ENCODE measurements around the gene MDM2. TPM values are rescaled to one million over a fixed set of nuclear protein-coding genes. Genes with fewer than 3 reads are reported as not detected.
"Not testable (repeated sequence)": the region's sequence is repeated elsewhere in the genome, so short reads cannot be mapped to it uniquely, and the experiment has no call there.

MDM2 gene
- total RNA-seq, 1 donor = 21.8 TPM

DNA sequence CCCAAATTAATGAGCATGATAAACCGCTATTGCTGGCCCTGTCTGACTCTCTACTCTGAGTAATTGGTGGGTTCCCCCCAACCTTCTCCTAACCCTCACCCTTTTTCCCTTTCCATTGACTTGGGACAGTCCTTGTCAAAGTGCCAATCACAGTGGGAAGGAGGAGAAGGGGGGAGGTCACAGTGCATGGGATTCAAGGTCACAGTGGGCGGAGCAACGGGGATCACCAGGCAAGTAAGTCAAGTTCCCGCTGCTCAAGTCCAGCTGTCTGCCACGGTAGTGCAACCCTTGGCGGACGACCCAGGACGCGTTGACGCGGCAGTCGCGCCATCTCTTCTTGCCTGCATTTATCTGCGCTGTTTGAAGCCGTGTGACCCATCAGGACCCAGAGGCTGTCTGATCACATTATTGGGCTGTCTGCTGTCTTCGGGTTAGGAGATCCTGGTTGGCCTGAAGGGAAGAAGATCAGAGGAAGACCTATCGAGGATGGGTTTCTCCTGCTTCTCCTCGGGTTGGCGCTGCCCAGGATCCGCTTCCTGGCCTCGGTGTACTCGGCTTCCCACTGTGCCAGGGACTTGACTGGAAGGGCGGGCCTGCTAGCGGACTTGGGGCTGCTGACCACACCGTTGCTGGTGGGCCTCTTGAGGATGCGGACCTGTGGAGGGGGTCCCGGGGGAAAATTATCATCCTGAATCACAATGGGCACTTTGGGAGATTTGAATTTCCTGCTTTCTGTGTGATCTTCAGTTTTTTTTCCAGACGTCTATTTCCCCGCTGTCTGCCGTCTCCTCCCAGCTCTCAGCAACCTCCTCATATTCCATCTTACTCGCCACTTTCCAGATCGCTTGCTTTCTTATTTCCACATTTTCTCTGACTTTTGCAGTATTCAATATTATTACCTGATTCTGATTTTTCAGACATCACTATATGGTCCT is 3.1 kb upstream of the MDM2 start:
- DNase-seq (ENCODE audit: low read depth in 2 of 3, low spot score in 2 of 3) = no peak

DNA sequence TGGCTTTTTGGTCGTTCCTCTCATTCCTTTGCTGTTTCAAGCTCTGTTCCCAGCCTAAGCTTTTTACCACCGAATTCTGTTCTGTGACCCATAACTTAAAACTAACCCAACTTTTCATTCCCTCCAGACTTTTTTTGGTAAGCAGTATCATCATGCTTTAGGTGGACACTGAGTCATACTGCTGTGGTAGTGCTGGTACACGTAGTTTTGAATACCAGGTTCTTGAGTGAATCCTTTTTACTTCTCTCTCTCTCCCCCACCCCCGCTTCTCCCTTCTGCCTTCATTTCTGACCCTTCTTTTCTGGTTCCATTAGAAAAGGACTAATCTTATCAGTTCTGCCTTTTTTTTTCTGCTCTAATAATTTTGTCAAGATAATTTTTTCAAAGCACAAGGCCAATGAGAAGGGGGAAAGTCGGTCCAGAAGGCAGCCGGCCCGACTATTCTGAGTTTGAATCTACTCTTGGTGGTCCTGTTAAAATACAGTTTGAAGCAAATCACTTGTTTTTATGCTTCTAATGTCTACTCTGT is 2.3 kb upstream of the MDM2 start:
- no peak for DNase-seq (ENCODE audit: low read depth in 2 of 3, low spot score in 2 of 3)

DNA sequence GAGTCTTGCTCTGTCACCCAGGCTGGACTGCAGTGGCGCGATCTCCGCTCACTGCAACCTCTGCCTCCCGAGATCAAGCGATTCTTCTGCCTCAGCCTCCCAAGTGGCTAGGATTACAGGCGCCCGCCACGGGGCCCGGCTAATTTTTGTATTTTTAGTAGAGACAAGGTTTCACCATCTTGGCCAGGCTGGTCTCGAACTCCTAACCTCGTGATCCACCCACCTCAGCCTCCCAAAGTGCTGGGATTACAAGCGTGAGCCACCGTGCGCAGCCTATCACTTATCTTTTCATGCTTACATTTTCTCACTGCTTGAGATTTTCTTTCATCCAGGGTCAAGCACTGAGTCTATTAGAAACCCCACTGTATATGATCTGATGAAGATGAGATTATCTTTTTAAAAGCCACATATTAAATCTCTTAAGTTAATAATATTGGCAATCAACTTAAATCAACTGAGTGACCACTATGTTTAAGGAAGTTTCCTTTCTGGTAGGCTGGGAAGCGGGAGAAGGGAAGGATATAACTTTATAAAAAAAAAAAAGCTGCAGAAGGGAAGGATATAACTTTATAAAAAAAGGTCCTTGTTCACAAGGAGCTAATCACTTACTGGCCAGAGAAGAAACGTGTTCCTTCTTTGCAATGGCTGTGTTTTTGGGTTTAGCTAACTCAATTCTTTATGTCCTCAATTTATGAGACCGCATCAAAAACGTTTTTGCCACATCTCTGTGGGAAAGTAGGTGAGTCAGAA is 1.3 kb upstream of the MDM2 start:
- DNase-seq (ENCODE audit: low read depth in 2 of 3, low spot score in 2 of 3) = no peak

DNA sequence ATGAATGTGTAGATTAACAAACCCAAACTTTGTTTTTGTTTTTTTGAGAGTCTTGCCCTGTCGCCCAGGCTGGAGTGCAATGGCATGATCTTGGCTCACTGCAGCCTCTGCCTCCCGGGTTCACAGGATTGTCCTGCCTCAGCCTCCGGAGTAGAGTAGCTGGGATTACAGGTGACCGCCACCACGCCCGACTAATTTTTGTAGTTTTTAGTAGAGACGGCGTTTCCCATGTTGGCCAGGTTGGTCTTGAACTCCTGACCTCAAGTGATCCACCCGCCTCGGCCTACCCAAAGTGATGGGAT is 752 bp upstream of the MDM2 start:
- not testable (repeated sequence) for DNase-seq (ENCODE audit: low read depth in 2 of 3, low spot score in 2 of 3)

DNA sequence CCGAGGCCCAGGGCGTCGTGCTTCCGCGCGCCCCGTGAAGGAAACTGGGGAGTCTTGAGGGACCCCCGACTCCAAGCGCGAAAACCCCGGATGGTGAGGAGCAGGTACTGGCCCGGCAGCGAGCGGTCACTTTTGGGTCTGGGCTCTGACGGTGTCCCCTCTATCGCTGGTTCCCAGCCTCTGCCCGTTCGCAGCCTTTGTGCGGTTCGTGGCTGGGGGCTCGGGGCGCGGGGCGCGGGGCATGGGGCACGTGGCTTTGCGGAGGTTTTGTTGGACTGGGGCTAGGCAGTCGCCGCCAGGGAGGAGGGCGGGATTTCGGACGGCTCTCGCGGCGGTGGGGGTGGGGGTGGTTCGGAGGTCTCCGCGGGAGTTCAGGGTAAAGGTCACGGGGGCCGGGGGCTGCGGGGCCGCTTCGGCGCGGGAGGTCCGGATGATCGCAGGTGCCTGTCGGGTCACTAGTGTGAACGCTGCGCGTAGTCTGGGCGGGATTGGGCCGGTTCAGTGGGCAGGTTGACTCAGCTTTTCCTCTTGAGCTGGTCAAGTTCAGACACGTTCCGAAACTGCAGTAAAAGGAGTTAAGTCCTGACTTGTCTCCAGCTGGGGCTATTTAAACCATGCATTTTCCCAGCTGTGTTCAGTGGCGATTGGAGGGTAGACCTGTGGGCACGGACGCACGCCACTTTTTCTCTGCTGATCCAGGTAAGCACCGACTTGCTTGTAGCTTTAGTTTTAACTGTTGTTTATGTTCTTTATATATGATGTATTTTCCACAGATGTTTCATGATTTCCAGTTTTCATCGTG is 612 bp downstream of the MDM2 start:
- peak in 2 of 3 donors; percentile 50 to 53 for DNase-seq (ENCODE audit: low read depth in 2 of 3, low spot score in 2 of 3)

DNA sequence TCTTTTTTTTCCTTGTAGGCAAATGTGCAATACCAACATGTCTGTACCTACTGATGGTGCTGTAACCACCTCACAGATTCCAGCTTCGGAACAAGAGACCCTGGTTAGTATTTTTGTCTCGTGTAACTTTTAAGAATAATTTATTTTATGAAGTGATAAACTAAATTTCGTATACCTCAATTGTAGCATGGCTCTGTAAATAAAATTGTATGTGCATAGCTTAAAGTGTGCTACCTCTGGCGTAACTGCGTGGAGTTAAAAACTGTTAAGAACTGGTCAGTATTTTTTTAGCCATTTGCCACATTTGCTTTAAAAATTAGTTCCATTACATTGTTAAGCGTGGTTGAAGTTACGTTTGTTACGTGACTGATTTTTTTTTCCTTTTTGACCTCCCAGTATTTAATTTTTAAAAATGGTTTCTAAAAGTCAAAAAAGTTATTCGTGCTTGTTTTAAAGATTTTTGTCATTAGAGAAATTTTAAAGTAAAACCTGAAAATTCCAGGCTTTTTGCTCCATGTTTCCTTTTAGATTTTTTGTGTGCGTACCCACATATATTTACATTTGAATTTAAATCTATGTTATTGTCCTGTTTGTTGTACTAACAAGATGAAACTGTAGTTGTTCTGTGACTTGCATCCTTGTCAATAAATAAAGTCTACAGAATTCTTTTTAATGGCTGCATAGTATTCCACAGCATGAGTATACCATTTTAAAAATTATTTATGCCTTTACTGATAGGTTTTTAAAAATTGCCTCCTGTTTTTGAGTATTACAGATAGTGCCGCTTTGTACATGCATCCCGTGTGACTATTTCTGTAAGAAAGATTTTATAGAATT is 1.4 kb downstream of the MDM2 start:
- no peak for DNase-seq (ENCODE audit: low read depth in 2 of 3, low spot score in 2 of 3)

DNA sequence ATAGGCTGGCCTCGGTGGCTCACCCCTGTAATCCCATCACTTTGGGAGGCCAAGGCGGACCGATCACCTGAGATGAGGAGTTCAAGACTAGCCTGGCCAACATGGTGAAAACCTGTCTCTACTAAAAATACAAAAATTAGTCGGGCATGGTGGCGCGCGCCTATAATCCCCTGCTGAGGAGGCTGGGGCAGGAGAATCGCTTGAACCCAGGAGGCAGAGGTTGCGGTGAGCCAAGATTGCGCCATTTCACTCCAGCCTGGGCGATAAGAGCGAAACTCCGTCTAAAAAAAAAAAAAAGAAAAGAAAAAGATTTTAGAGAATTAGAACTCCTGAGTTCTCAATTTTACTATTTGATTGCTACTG is 2.0 kb downstream of the MDM2 start:
- not testable (repeated sequence) for DNase-seq (ENCODE audit: low read depth in 2 of 3, low spot score in 2 of 3)

DNA sequence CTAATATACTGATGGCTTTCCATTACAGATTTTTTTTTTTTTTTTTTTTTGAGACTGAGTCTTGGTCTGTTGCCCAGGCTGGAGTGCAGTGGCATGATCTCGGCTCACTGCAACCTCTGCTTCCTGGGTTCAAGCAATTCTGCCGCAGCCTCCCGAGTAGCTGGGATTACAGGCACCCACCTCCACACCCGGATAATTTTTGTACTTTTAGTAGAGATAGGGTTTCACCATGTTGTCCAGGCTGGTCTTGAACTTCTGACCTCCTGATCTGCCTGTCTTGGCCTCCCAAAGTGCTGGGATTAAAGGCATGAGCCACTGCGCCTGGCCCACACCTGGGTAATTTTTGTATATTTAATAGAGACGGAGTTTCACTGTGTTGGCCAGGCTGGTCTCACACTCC is 3.6 kb downstream of the MDM2 start:
- not testable (repeated sequence) for DNase-seq (ENCODE audit: low read depth in 2 of 3, low spot score in 2 of 3)

DNA sequence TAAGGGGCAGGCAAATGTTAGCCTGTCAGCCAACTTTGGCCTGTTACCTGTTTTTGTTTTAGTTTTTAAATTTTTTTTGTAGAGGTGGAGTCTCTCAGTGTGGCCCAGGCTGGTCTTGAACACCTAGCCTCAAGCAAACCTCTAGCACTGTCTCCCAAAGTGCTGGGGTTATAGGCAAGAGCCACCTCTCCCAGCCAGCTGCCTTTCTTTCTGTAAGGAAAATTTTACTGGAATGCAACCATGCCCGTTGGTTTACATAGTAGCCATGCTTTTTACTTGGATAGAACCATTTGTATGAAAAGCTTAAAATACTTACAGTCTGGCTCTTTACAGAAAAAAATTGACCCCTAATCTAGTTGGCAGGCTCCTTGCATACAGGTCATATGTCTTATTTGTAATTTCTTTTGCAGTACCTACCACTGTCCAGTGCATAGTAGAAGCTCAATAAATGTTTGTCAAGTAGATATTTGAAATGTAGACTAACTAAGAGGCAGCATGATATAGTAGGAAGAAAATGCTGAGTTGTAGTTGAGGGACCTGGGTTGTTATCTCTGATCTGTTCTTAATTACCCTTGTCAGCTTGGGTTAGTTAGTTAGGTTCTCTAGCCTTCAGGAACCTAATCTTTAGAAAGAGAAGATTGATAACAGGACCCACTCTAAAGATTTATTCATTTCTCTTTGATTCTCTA is 4.7 kb downstream of the MDM2 start:
- DNase-seq (ENCODE audit: low read depth in 2 of 3, low spot score in 2 of 3) = no peak

DNA sequence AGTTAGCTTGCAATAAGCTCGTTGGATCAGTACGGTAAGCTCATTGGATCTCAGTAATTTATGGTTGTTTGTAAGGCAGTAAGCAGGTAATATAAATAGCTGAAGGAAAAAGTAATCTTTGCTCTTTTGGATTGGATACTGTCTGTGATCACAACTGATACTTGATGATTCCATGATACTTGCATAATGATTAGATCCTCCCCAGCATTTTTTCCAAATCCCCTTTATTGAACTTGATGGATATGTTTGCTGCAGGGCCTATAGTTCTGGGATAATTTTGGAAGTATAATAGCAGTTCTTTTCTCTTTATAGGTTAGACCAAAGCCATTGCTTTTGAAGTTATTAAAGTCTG is 5.2 kb downstream of the MDM2 start:
- DNase-seq (ENCODE audit: low read depth in 2 of 3, low spot score in 2 of 3) = no peak

DNA sequence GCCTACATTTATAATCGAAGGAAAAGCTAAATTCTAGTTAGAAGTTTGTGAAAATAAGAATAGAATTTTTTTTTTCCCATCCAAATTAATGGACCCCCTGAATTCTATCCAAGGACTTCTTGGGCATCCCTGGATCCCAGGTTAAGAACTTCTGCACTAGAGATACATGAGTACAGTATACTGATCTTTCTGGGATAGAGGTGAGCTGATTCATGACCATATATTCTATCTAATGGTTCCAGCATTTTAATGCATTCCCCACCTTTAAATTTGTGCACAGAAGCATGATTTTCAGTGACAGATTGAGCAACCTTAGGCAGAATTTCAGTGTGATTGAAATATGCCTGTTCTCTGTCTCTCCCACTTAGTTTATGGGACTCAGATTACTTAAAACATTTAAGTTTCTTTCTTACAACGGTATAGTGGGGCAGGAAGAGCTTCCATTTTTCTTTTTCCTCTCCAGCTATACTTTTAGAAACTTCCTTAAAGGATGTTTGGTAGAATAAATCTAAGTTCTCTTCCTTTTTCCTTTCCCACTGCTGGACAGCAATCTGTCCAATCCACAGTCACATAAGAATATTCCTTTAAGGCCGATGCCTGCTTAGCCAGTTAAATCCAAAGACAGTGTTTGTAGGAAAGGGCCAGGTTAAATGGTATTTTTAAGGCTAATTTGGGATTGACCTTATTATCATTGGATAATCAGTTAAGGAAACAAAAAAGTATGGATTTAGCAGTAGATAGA is 6.7 kb downstream of the MDM2 start:
- DNase-seq (ENCODE audit: low read depth in 2 of 3, low spot score in 2 of 3) = no peak

DNA sequence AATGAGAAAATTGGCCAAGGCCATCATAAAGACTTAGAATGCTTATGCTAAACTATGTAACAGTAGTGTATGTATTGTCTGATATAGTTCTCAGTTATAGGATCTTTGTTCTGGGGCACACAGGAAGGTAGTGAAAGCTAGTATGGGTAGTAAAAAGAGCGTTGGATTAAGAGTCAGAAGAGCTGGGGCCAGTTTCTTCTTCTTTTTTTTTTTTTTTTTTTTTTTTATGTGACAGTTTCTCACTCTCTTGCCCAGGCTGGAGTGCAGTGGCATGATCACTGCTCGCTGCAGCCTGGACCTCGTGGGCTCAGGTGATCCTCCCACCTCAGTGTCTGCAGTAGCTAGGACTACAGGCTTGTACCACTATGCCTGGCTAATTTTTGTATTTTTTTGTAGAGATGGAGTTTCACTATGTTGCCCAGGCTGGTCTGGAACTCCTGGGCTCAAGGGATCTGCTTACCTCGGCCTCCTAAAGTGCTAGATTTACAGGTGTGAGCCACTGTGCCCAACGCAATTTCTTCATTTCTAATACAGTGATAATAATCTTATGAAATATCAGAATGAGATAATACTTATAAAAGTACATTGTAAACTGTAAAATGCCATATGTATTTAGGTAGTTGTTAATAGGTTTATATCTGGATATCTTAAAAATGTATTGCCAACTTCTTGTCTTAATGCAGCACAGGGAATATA is 7.4 kb downstream of the MDM2 start:
- DNase-seq (ENCODE audit: low read depth in 2 of 3, low spot score in 2 of 3) = no peak

DNA sequence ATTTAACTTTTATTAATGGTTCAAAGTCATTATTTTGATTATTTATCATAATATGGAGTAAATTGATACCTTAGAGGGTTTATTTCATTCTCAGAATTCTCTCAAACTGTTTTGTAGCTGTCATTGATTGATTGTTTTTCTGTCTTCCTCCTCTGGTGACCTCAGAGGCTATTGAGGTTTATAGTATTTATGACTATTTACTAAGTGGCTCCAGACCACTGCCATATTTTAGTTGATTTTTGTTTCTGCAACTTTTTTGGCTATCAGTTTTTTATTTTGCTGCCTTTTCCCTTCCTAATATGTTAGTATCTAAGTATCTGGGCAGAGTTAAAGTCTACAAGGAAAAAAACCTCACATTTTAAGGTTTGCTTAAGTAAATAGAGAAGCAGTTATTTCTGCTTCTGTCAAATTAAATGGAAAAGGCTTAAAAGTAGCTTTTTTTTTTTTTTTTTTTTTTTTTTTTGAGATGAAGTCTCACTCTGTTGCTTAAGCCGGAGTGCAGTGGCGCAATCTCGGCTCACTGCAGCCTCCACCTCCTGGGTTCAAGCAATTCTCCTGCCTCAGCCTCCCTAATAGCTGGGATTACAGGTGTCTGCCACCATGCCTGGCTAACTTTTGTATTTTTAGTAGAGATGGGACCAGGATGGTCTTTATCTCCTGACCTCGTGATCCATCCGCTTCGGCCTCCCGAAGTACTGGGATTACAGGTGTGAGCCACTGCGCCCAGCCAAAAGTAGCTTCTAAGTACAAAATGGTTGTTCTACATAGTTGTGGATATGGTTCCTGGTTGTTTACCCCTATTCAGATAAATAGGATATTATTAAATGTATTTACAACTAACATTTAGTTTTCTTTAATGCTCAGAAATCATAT is 8.2 kb downstream of the MDM2 start:
- no peak for DNase-seq (ENCODE audit: low read depth in 2 of 3, low spot score in 2 of 3)

DNA sequence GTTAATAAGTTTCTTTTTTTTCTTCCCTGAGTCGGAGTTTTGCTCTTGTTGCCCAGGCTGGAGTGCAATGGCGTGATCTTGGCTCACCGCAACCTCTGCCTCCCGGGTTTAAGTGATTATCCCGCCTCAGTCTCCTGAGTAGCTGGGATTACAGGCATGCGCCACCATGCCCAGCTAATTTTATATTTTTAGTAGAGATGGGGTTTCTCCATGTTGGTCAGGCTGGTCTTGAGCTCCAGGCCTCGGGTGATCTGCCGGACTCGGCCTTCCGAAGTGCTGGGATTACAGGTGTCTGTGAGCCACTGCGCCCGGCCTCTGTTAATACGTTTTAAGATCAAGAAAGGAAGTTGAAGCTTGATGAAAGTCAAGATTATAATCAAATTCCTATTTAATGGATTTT is 11.5 kb downstream of the MDM2 start:
- not testable (repeated sequence) for DNase-seq (ENCODE audit: low read depth in 2 of 3, low spot score in 2 of 3)

DNA sequence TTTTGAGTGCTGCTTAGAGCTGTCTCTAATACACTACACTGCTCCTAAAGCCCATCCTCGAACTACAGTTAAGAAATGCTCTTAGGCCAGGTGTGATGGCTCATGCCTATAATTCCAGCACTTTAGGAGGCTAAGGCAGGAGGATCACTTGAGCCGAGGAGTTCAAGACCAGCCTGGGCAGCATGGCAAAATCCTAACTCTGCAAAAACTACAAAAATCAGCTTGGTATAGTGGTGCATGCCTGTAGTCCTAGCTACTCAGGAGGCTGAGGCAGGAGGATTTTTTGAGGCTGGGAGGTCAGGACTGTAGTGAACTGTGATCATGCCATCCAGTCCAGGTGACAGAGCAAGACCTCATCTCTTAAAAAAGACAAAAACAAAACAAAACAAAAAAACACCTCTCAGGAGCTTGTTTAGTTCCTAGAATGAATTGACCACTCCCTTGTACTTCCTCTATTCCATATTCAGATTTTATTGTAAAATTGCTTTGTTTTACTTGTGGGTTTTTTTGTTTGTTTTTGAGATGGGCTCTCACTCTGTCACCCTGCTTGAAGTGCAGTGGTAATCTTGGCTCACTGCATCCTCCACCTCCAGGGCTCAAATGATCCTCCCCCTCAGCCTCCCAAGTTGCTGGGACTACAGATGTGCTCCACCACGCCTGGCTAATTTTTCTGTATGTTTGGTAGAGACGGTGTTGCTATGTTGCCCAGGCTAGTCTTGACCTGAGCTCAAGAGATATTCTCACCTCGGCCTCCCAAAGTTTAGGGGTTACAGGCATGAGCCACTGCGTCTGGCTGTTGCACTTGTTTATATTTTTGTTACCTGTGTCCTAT is 13.6 kb downstream of the MDM2 start:
- DNase-seq (ENCODE audit: low read depth in 2 of 3, low spot score in 2 of 3) = no peak

DNA sequence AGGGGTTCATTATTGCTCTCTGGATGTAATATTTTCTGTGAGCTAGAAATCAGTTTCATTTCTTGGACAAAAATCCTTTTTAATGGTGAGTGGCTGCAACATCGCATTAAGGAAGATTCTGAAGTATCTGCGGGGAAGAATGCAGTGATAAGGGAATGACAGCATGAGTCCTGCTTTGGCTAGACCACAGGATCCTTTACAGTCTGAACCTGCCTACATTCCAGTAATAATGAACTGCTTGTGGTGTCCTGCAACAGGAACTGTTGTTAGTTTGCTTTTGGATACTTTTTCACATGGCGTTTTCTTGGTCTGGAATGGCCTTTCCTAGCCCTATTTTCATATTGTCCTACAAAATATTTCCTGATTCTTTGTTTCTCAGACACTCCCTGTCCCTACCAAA is 15.7 kb downstream of the MDM2 start:
- no peak for DNase-seq (ENCODE audit: low read depth in 2 of 3, low spot score in 2 of 3)

DNA sequence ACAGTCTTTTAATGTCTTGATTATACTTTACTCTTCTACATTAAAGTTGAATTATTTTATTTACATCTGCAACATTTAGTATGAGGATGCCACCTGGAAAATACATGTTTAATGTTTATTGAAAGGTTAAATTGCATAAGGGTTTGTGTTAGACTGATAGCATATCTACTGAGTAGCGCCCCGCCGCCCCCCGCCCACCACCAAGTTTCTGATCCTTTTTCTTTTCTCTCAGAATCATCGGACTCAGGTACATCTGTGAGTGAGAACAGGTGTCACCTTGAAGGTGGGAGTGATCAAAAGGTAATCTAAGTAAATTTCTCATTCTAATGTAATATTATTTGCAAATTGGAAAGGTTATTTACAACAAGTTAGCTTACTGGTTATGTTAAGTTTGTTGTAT is 16.2 kb downstream of the MDM2 start:
- no peak for DNase-seq (ENCODE audit: low read depth in 2 of 3, low spot score in 2 of 3)
